Left lung (tissue), 10 donors: ENCODE data around the gene RNLS. TPM values are rescaled to one million over a fixed set of nuclear protein-coding genes. Genes with fewer than 3 reads are reported as not detected.
A peak's percentile ranks its signal among the peaks of the same experiment; 100 is the strongest.

Source experiments
- ATAC-seq: fragments of 200-7000 bp; cut with Tn5 transposase; one replicate; pipeline ENCODE4 v1.9.1; 2020; ENCODE audit warnings: moderate library complexity
- DNase-seq, 4 donors: peaks; one replicate each; pipeline ENCODE4 v3.0.0-alpha.2; 2013 to 2020
- H3K27ac ChIP-seq, 2 donors: fragments of 200-600 bp; sonication (generic) in 1 of 2; one replicate each; pipeline versions ENCODE4 v1.5.0 to v1.8.0; 2020 to 2021
- H3K27me3 ChIP-seq, 2 donors: fragments of 200-600 bp; sonication (generic) in 1 of 2; one replicate each; pipeline versions ENCODE4 v1.5.0 to v1.8.0; 2020 to 2021
- H3K36me3 ChIP-seq, 2 donors: fragments of 200-600 bp; sonication (generic) in 1 of 2; one replicate each; pipeline versions ENCODE4 v1.5.0 to v1.8.0; 2020 to 2021
- H3K4me1 ChIP-seq, 2 donors: fragments of 200-600 bp; one replicate each; pipeline ENCODE4 v1.8.0; 2021
- H3K4me3 ChIP-seq, 2 donors: fragments of 200-600 bp; sonication (generic) in 1 of 2; one replicate each; pipeline versions ENCODE4 v1.5.0 to v1.8.0; 2020 to 2021; ENCODE audit warnings: mild to moderate bottlenecking in 1 of 2
- H3K9me3 ChIP-seq, 2 donors: fragments of 200-600 bp; sonication (generic) in 1 of 2; one replicate each; pipeline versions ENCODE4 v1.5.0 to v1.8.0; 2020 to 2021
- intact Hi-C, 2 donors: fragments of 100-400 bp; cut with DNase I; formaldehyde crosslinking; loops; one replicate each; pipeline versions ENCODE4 v1.11.2 to v1.14.2; 2022
- polyA plus RNA-seq, 6 donors: library from polyadenylated mRNA; unstranded; fragments of 120-200 nt; gene quantifications; one replicate each; pipeline ENCODE4 v1.2.1, GENCODE V29; 2013; ENCODE audit not compliant: insufficient read length in 6 of 6
- total RNA-seq, 2 donors: library from RNA; stranded (reverse); fragmentation: NEBNext Ultra II Directional; extraction: Animal tissue kit (Norgen Biotek cat#: 25700); gene quantifications; one replicate each; pipeline ENCODE4 v1.2.1, GENCODE V29; 2021
- TF ChIP-seq, protein P1 (sequence below), 2 donors: fragments of 200-600 bp; sonication (generic) in 1 of 2; IDR thresholded peaks; one replicate each; pipeline versions ENCODE4 v1.5.0 to v1.8.0; 2021; ENCODE audit warnings: antibody characterized with exemption in 2 of 2
- donor health status: DM: no; HTN: yes; CAD: no.
- donor health status: DM: no; HTN: no; CAD: no.

RNLS gene
- total and polyA plus RNA-seq, 8 donors, result 4.1 to 8.8 (median 5.2) TPM

- ATAC-seq (no peak), DNase-seq (no peak)
- TF ChIP-seq, protein P1, sequence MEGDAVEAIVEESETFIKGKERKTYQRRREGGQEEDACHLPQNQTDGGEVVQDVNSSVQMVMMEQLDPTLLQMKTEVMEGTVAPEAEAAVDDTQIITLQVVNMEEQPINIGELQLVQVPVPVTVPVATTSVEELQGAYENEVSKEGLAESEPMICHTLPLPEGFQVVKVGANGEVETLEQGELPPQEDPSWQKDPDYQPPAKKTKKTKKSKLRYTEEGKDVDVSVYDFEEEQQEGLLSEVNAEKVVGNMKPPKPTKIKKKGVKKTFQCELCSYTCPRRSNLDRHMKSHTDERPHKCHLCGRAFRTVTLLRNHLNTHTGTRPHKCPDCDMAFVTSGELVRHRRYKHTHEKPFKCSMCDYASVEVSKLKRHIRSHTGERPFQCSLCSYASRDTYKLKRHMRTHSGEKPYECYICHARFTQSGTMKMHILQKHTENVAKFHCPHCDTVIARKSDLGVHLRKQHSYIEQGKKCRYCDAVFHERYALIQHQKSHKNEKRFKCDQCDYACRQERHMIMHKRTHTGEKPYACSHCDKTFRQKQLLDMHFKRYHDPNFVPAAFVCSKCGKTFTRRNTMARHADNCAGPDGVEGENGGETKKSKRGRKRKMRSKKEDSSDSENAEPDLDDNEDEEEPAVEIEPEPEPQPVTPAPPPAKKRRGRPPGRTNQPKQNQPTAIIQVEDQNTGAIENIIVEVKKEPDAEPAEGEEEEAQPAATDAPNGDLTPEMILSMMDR (IDR thresholded peaks at IDR 0.05), result no peak
- Histone ChIP-seq H3K4me1 (no peaks in the 10 kb centered on the region), H3K36me3 (no peaks in the 10 kb centered on the region), H3K27me3 (no peaks in the 10 kb centered on the region), H3K4me3 (no peak overlapping the region), H3K9me3 (no peaks in the 10 kb centered on the region), H3K27ac (no peak overlapping the region)
- intact Hi-C loops, result no loop called here
Observed at GRCh38 chr10:88505680-88506215, 77.4 kb downstream of the RNLS start.

DNA sequence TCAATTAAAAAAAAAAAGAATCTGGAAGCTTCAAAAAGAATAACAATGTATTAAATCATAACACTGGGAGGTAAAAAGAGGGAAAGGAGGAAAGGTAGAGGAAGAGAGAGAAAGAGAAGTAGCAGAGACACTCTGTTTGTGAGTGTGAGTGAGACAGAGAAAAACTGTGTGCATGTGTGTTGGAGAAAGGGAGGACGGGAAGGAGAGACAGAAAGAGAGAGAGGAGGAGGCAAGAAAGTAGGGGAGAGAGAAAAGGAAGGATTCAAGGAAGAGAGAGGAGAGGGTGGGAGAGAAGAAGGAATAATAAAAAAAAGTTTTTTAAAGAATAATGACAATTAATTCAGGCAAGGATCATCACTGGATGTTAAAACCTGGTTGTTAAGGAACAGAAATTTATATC, 77.9 kb downstream of the RNLS start:
- no peaks in the 10 kb centered on the region for H3K36me3 ChIP-seq
- no peak for ATAC-seq
- no peaks in the 10 kb centered on the region for H3K9me3 ChIP-seq
- DNase-seq, result no peak
- intact Hi-C loops, result no loop called here
- TF ChIP-seq, protein P1 (IDR thresholded peaks at IDR 0.05), result no peak
- peaks cover 0 to 3% of the 10 kb centered on the region in 2 donors for H3K4me1 ChIP-seq
- H3K4me3 ChIP-seq, result no peak overlapping the region
- H3K27me3 ChIP-seq, result no peaks in the 10 kb centered on the region
- no peak overlapping the region for H3K27ac ChIP-seq

GRCh38 chr10:88500656-88501055, 82.5 kb downstream of the RNLS start:
- Histone ChIP-seq H3K4me3 (no peak overlapping the region), H3K27ac (no peak overlapping the region), H3K36me3 (no peaks in the 10 kb centered on the region), H3K9me3 (no peaks in the 10 kb centered on the region), H3K4me1 (peaks cover 0 to 11% of the 10 kb centered on the region in 2 donors), H3K27me3 (no peaks in the 10 kb centered on the region)
- intact Hi-C loops, result no loop called here
- no peak for ATAC-seq
- TF ChIP-seq, protein P1 (IDR thresholded peaks at IDR 0.05), result no peak
- DNase-seq, result no peak

DNA sequence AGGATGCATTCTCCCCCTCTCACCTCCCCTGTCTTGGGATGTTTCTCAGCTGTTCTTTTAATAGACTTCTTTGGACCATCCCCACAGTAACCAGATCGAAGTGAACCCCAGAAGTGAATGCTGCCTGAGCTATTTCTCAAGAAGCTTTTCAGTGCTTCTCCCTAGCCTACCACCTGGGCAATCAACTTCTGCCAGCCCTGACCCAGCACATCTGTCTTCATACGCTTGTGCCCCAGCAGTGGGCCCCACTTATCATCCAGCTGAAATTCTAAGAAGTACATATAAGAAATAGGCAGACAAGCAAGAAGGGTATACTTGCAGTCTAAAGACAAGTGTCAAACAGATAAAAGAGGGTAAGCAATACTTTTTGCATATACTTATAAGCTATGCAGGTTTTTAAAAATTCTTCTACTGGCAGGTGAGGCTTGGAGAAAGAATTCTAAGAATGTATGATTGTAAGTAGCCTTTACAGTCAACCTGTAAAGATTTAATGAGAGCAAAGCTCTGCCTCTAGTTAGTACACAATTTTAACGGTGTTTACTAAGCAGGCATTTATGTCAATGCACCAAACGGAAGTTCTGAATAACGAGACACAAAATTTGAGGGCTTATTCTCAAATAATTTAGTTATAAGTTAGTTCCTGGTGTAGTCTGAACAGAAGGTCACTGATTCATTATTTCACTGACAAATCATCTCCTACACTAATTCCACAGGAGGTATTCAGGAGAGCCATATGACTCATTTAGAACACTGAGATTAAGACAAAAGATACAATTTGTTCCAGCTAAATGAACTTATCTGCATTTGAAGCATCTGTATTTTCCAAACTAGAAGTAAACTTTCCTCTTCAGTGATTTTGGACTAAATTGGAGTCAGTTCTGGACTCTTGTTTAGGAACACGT, 83.3 kb downstream of the RNLS start:
- DNase-seq, result no peak
- peak; percentile 56 for ATAC-seq
- Histone ChIP-seq H3K27me3 (no peaks in the 10 kb centered on the region), H3K9me3 (no peaks in the 10 kb centered on the region), H3K4me1 (peaks cover 0 to 11% of the 10 kb centered on the region in 2 donors), H3K27ac (no peak overlapping the region), H3K36me3 (no peaks in the 10 kb centered on the region), H3K4me3 (no peak overlapping the region)
- intact Hi-C loops, result no loop called here
- TF ChIP-seq, protein P1 (IDR thresholded peaks at IDR 0.05), result no peak

GRCh38 chr10:88497913-88498312, 85.2 kb downstream of the RNLS start:
- Histone ChIP-seq H3K36me3 (no peaks in the 10 kb centered on the region), H3K4me3 (no peak overlapping the region), H3K9me3 (no peaks in the 10 kb centered on the region), H3K4me1 (peaks cover 0 to 11% of the 10 kb centered on the region in 2 donors), H3K27me3 (no peaks in the 10 kb centered on the region), H3K27ac (no peak overlapping the region)
- DNase-seq (no peak), ATAC-seq (no peak)
- intact Hi-C loops, result no loop called here
- TF ChIP-seq, protein P1 (IDR thresholded peaks at IDR 0.05), result no peak
